Cardiac atrium fibroblast (primary cell): ENCODE data around the gene TCF23. TPM values are rescaled to one million over a fixed set of nuclear protein-coding genes. Genes with fewer than 3 reads are reported as not detected.

ENCODE experiments used
- total RNA-seq: library from RNA; depleted of rRNA; stranded (reverse); fragments of >200 nt; gene quantifications from 2 replicates; pipeline ENCODE4 v1.2.3, GENCODE V29; 2015

Gene TCF23
- under 0.01 TPM in 1 of 2 replicates, not detected in the other for total RNA-seq

GRCh38 chr2:27148801-27149439 is at the start of gene TCF23:
Gene TCF23 (plus strand): TSS chr2:27149004. CDS start chr2:27149134, 130 bp downstream.

GRCh38 chr2:27118525-27119329 is 30.1 kb upstream of the TCF23 start, which contains the start of gene CGREF1:
Gene CGREF1 (minus strand): TSS chr2:27119128. CDS start chr2:27104366, 14,762 bp downstream.

GRCh38 chr2:27123302-27124150 is 25.3 kb upstream of the TCF23 start, which contains the start of gene ABHD1:
Gene ABHD1 (plus strand): TSS chr2:27123815. CDS start chr2:27123949, 134 bp downstream.

GRCh38 chr2:27133905-27134780 is 14.7 kb upstream of the TCF23 start, which contains the start of gene PREB:
Gene PREB (minus strand): TSS chr2:27134636. CDS start chr2:27134421, 215 bp downstream.

GRCh38 chr2:27139310-27139709 is 9.5 kb upstream of the TCF23 start, which contains the start of gene PRR30:
Gene PRR30 (minus strand): TSS chr2:27139410. CDS start chr2:27138329, 1,081 bp downstream.

Other genes with a start within 250 kb of the TCF23 start
- 3.1 and 6.0 TPM in 2 replicates for gene MAPRE3, start 178.4 kb upstream of the TCF23 start, total RNA-seq
- gene TMEM214, start 116.0 kb upstream of the TCF23 start, total RNA-seq = 43.7 and 46.0 TPM in 2 replicates
- 12.6 and 14.9 TPM in 2 replicates for gene AGBL5, start 97.3 kb upstream of the TCF23 start, total RNA-seq
- 558 and 652 TPM in 2 replicates for gene OST4, start 77.3 kb upstream of the TCF23 start, total RNA-seq
- gene EMILIN1, start 70.4 kb upstream of the TCF23 start, total RNA-seq = 273 and 388 TPM in 2 replicates
- 1.3 TPM in 1 of 2 replicates, not detected in the other for gene KHK, start 62.2 kb upstream of the TCF23 start, total RNA-seq
- gene CGREF1, start 29.9 kb upstream of the TCF23 start, total RNA-seq = 11.6 and 28.2 TPM in 2 replicates
- not detected in 2 replicates for gene ABHD1, start 25.2 kb upstream of the TCF23 start, total RNA-seq
- gene PREB, start 14.4 kb upstream of the TCF23 start, total RNA-seq = 65.2 and 72.1 TPM in 2 replicates
- not detected in 2 replicates for gene PRR30, start 9.6 kb upstream of the TCF23 start, total RNA-seq
- 148 and 204 TPM in 2 replicates for gene ATRAID, start 63.0 kb downstream of the TCF23 start, total RNA-seq
- 7.6 and 13.0 TPM in 2 replicates for gene SLC5A6, start 63.3 kb downstream of the TCF23 start, total RNA-seq
- 22.9 and 29.3 TPM in 2 replicates for gene CAD, start 68.4 kb downstream of the TCF23 start, total RNA-seq
- not detected in 2 replicates for gene SLC30A3, start 114.0 kb downstream of the TCF23 start, total RNA-seq
- gene DNAJC5G, start 126.4 kb downstream of the TCF23 start, total RNA-seq = not detected in 2 replicates
- not detected in 2 replicates for gene TRIM54, start 133.4 kb downstream of the TCF23 start, total RNA-seq
- 1.3 and 4.5 TPM in 2 replicates for gene UCN, start 159.4 kb downstream of the TCF23 start, total RNA-seq
- gene MPV17, start 174.1 kb downstream of the TCF23 start, total RNA-seq = 69.1 and 102 TPM in 2 replicates
- 31.6 and 44.4 TPM in 2 replicates for gene GTF3C2, start 207.8 kb downstream of the TCF23 start, total RNA-seq
- 29.2 and 31.3 TPM in 2 replicates for gene EIF2B4, start 221.3 kb downstream of the TCF23 start, total RNA-seq
- gene SNX17, start 221.6 kb downstream of the TCF23 start, total RNA-seq = 148 and 159 TPM in 2 replicates
- 4.0 and 6.2 TPM in 2 replicates for gene ZNF513, start 231.7 kb downstream of the TCF23 start, total RNA-seq